Vagina (tissue), 2 donors: ENCODE data around the gene TGFBRAP1. TPM values are rescaled to one million over a fixed set of nuclear protein-coding genes. Genes with fewer than 3 reads are reported as not detected.
A peak's percentile ranks its signal among the peaks of the same experiment; 100 is the strongest.

Experiments used
- DNase-seq, 2 donors: peaks; one replicate each; pipeline ENCODE4 v3.0.0-alpha.2; 2017; ENCODE audit errors: extremely low spot score in 2 of 2
- H3K27ac ChIP-seq: fragments of 200-600 bp; sonication (generic); one replicate; pipeline ENCODE4 v1.5.1; 2019
- H3K27me3 ChIP-seq: fragments of 200-600 bp; sonication (generic); one replicate; pipeline ENCODE4 v1.5.1; 2019
- H3K36me3 ChIP-seq, 2 donors: fragments of 200-600 bp; sonication (generic); one replicate each; pipeline ENCODE4 v1.5.1; 2017 to 2019
- H3K4me1 ChIP-seq: fragments of 200-600 bp; sonication (generic); one replicate; pipeline ENCODE4 v1.5.1; 2019
- H3K4me3 ChIP-seq, 2 donors: fragments of 200-600 bp; sonication (generic); 1 replicate in 1 of 2; 2 replicates in 1 of 2; pipeline ENCODE4 v1.5.1; 2016 to 2019
- H3K9me3 ChIP-seq: fragments of 200-600 bp; sonication (generic); one replicate; pipeline ENCODE4 v1.5.1; 2019
- CTCF ChIP-seq, 3 experiments: fragments of 450-650 bp in 2 of 3; fragments of 200-600 bp in 1 of 3; sonication (generic) in 1 of 3; IDR thresholded peaks; one replicate each; pipeline ENCODE4 v1.5.1; 2017 to 2019; ENCODE audit warnings: antibody characterized with exemption in 3 of 3, mild to moderate bottlenecking in 2 of 3, moderate library complexity in 2 of 3
- POLR2A ChIP-seq, 2 donors: fragments of 450-650 bp; IDR thresholded peaks; one replicate each; pipeline ENCODE4 v1.6.1; 2017; ENCODE audit warnings: antibody characterized with exemption in 2 of 2, mild to moderate bottlenecking in 2 of 2, moderate library complexity in 2 of 2
- POLR2AphosphoS5 ChIP-seq, 2 donors: sonication (generic); formaldehyde crosslinking; IDR thresholded peaks; one replicate each; pipeline ENCODE4 v1.9.0; 2017; ENCODE audit warnings: antibody characterized with exemption in 2 of 2, mild to moderate bottlenecking in 2 of 2, low read depth in 1 of 2; ENCODE audit not compliant: insufficient read depth in 1 of 2
- intact Hi-C: fragments of 100-400 bp; cut with DNase I; formaldehyde crosslinking; loops from one replicate; pipeline ENCODE4 v1.15.1; 2023
- total RNA-seq: library from RNA; depleted of rRNA; stranded (reverse); fragments of >200 nt; gene quantifications from one replicate; pipeline ENCODE4 v1.2.3, GENCODE V29; 2016

The TGFBRAP1 gene
- total RNA-seq, 1 donor from 2014 or later: 20.1 TPM

GRCh38 chr2:105299290-105299689, 30.2 kb downstream of the TGFBRAP1 start:
- peaks cover 0 to 25% of the 10 kb centered on the region in 2 donors for H3K36me3 ChIP-seq
- no peaks in the 10 kb centered on the region for H3K9me3 ChIP-seq
- no peaks in the 10 kb centered on the region for H3K27me3 ChIP-seq
- no peak overlapping the region for H3K4me3 ChIP-seq
- TF ChIP-seq CTCF (IDR thresholded peaks at IDR 0.05) (no peak), POLR2AphosphoS5 (IDR thresholded peaks at IDR 0.05; ENCODE audit: insufficient read depth in 1 of 2, low read depth in 1 of 2) (no peak)
- H3K4me1 ChIP-seq: no peaks in the 10 kb centered on the region
- no peak for DNase-seq
- intact Hi-C loops: no loop called here
- H3K27ac ChIP-seq: no peak overlapping the region

GRCh38 chr2:105298017-105298416, 31.5 kb downstream of the TGFBRAP1 start:
- Histone ChIP-seq H3K4me3 (no peak overlapping the region), H3K4me1 (no peaks in the 10 kb centered on the region), H3K27me3 (no peaks in the 10 kb centered on the region), H3K9me3 (no peaks in the 10 kb centered on the region), H3K36me3 (peaks cover 0 to 31% of the 10 kb centered on the region in 2 donors), H3K27ac (no peak overlapping the region)
- DNase-seq: no peak
- intact Hi-C loops: no loop called here
- no peak for TF ChIP-seq POLR2AphosphoS5 (IDR thresholded peaks at IDR 0.05; ENCODE audit: insufficient read depth in 1 of 2, low read depth in 1 of 2)
- no peak for TF ChIP-seq POLR2A (IDR thresholded peaks at IDR 0.05)
- no peak for TF ChIP-seq CTCF (IDR thresholded peaks at IDR 0.05)

GRCh38 chr2:105297216-105297615, 32.3 kb downstream of the TGFBRAP1 start:
- Histone ChIP-seq H3K4me1 (no peaks in the 10 kb centered on the region), H3K27ac (no peak overlapping the region), H3K4me3 (no peak overlapping the region), H3K9me3 (no peaks in the 10 kb centered on the region), H3K36me3 (peaks cover 0 to 31% of the 10 kb centered on the region in 2 donors), H3K27me3 (no peaks in the 10 kb centered on the region)
- TF ChIP-seq POLR2AphosphoS5 (IDR thresholded peaks at IDR 0.05; ENCODE audit: insufficient read depth in 1 of 2, low read depth in 1 of 2) (no peak), POLR2A (IDR thresholded peaks at IDR 0.05) (no peak), CTCF (IDR thresholded peaks at IDR 0.05) (no peak)
- intact Hi-C loops: no loop called here
- DNase-seq: no peak

GRCh38 chr2:105296017-105296611, 33.4 kb downstream of the TGFBRAP1 start:
- no peak for DNase-seq
- TF ChIP-seq CTCF (IDR thresholded peaks at IDR 0.05) (no peak), POLR2A (IDR thresholded peaks at IDR 0.05) (no peak), POLR2AphosphoS5 (IDR thresholded peaks at IDR 0.05; ENCODE audit: insufficient read depth in 1 of 2, low read depth in 1 of 2) (no peak)
- Histone ChIP-seq H3K27me3 (no peaks in the 10 kb centered on the region), H3K27ac (no peak overlapping the region), H3K4me1 (no peaks in the 10 kb centered on the region), H3K36me3 (peaks cover 0 to 35% of the 10 kb centered on the region in 2 donors), H3K9me3 (no peaks in the 10 kb centered on the region), H3K4me3 (no peak overlapping the region)
- intact Hi-C loops: no loop called here

- intact Hi-C loops: no loop called here
- H3K4me3 ChIP-seq: no peak overlapping the region
- H3K4me1 ChIP-seq: no peaks in the 10 kb centered on the region
- H3K27me3 ChIP-seq: no peaks in the 10 kb centered on the region
- no peak for TF ChIP-seq POLR2A (IDR thresholded peaks at IDR 0.05)
- no peak for TF ChIP-seq CTCF (IDR thresholded peaks at IDR 0.05)
- TF ChIP-seq POLR2AphosphoS5 (IDR thresholded peaks at IDR 0.05; ENCODE audit: insufficient read depth in 1 of 2, low read depth in 1 of 2): no peak
- DNase-seq: peak in 1 of 2 donors; percentile 69
- no peaks in the 10 kb centered on the region for H3K9me3 ChIP-seq
- H3K27ac ChIP-seq: no peak overlapping the region
- H3K36me3 ChIP-seq: peaks cover 0 to 37% of the 10 kb centered on the region in 2 donors
Observed at GRCh38 chr2:105294844-105295481, 34.6 kb downstream of the TGFBRAP1 start.
